Loucy (cell line): ENCODE data around the gene LUZP4.

Experiments
- CTCF ChIP-seq: fragments of 200-600 bp; sonication (generic); conservative IDR thresholded peaks from 2 replicates; pipeline ENCODE4 v1.5.1; 2014; ENCODE audit warnings: mild to moderate bottlenecking, antibody characterized with exemption, low read length
- EZH2phosphoT487 ChIP-seq: fragments of 200-600 bp; IDR thresholded peaks from 2 replicates; pipeline ENCODE4 v1.6.1; 2018; ENCODE audit warnings: antibody characterized with exemption, mild to moderate bottlenecking, moderate library complexity, borderline replicate concordance

DNA sequence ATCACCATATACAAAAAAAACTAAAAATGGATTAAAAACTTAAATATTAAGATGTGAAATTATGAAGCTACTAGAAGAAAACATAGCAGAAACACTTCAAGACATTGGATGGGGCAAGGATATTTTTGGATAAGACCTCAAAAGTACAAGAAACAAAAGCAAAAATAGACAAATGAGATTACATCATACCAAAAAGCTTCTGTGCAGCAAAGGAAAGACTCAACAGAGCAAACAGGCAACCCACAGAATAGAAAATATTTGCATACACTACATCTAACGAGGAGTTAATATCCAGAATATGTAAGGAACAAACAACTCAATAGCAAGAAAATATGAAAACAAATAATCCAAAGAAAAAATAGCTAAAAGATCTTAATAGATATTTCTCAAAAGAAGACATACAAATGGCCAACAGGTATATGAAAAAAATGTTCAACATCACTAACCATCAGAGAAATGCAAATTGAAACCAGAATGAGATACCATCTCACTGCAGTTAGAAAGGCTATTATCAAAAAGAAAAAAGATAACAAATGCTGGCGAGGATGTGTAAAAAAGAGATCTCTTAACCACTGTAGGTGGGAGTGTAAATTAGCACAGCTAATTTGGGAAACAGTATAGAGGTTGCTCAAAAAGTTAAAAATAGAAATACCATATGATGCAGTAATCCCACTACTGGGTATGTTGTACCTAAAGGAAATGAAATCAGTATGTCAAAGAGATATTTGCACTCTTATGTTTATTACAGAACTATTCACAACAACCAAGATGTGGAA lies 37.9 kb upstream of the LUZP4 start:
- no peak for TF ChIP-seq CTCF
- no peak for TF ChIP-seq EZH2phosphoT487
